CD4-positive, alpha-beta T cell treated with Interleukin-15 for 1 hour (primary cell): ENCODE measurements around the gene DYRK1A.

Experiments
- DNase-seq: peaks from one replicate; pipeline ENCODE4 v3.0.0-alpha.2; 2020

The DYRK1A gene

DNA sequence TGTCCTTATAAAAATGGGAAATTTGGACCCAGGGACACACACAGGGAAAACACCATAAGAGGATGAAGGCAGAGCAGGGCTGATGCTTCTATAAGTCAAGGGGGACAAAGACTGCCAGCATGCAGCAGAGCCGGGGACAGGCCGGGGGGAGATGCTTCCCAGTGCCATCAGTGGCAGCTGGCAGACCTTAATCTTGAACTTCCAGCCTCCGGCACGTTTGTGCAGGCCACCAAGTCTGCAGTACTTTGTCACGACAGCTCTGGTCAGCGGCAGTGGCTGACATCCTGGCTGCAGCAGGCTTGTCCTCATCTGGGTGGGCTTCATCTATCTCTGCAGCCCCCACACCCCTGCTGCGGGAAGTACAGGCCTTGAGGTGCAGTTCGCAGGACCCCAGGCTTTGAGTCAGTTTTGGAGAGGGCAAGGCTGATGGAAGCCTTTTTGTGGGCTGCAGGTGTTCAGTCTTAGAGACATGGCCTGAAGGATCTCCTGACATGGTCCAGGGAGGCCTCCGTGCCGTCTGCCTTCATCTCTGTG is 186.0 kb downstream of the DYRK1A start:
- DNase-seq = no peak

DNA sequence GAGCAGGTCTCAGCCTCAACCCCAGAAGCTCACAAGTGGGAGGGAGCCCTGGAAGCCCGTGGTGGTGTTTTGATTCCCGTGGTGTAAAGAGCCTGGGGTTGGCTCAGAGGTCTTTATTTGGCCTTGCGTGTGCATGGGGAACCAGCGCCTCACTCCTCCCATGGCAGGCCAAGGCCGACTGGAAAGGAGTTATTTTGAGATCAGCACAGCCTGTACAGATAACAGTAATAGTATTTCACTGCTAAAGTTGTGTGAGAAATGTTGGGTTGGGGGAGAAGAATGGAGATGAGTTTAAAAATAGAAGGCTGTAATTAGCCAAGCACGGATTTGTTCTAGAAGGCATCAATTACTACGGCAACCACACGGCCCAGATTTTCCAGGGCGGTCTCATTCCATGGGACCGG is 186.5 kb downstream of the DYRK1A start:
- no peak for DNase-seq

DNA sequence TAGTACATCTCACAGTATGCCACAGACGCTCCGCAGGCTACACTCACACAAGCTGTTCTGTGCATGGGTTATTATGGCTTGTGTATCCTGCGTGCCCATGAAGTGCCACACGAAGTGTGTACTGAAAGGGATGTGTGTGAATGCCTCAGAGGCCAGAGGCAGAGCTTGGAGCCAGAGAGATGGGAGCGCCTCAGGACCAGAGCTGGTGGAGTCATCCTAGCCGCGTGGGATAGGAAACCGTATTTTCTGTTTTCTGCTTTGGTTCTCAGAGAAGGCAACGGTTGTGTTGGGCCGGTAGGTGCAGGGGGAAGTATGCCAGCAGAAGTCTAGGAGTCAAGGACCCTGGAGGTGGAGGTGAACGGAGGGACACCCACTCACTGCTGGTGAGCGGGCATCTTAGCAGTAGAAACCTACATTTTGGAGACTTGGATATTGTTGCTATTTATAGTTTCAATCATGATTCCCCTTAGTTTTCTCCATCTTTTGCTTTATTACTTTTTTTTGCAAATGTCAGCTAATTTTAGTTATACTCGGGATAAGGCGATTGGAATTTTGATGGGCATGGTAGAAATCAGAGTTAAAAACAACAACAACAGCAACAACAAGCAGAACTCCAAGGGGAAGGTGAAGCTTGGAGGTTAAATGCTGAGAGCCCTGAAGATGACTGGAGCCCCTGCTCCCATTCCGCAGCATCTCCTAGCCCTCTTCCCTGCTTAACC is 188.2 kb downstream of the DYRK1A start:
- DNase-seq = no peak

DNA sequence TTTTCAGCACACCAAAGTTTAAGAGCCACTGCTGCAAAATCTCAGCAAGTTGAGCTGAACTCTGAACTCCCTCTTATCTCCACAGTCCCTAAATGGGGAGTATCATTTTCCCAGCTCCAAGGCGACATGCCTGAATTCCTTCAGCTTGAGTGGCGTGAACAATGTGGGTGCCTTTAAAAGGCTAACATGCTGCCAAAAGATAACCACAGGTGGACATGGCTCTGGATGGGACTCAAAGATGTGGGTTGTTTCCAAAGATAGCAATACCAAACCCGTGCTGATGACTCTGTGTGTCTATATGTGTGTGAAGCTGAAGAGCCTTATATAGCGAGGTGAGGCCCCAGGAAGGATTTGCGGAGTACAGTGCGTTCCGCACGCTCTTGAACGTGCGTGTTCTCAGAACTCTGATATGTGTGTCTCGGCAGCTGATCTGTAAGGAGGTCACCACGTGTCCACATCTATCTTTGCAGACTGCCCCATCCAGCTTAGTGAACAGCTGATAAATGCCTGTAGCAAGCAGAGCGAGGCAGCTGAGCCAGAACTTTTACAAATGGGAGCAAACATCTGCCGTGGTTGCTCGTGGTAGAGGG is 189.2 kb downstream of the DYRK1A start:
- DNase-seq = no peak

DNA sequence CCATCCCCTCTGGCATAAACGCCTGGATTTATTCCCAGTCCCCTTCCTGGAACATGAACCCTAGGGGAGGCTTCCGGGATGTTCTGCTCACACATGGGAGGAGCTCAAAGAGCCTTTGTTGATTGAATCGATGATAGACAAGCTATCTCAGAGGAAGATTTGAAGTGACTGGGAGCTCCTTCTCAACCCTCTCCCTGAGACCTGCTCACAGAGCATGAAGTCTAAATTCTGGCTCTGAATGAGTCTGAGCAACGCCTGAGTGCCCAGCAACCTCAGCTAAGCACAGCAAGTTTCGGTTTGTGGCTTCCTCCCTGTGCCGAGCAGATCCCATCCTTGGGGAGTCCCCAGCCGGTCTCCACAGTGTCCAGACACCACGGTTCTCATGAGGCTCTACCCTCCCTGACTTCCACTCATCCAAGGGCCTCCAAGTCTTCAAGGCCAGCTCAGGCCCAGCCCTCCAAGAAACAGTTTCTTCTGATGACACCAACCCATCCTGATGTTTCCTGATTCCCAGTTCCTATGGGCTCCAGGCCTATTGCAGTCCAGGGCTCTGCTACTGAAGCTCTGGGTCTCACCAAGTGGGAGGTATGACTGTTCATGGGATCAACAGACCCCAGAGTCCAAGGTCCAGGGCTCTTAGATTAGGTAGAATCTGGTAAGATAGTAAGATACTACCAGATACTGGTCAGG is 190.8 kb downstream of the DYRK1A start:
- DNase-seq = no peak

DNA sequence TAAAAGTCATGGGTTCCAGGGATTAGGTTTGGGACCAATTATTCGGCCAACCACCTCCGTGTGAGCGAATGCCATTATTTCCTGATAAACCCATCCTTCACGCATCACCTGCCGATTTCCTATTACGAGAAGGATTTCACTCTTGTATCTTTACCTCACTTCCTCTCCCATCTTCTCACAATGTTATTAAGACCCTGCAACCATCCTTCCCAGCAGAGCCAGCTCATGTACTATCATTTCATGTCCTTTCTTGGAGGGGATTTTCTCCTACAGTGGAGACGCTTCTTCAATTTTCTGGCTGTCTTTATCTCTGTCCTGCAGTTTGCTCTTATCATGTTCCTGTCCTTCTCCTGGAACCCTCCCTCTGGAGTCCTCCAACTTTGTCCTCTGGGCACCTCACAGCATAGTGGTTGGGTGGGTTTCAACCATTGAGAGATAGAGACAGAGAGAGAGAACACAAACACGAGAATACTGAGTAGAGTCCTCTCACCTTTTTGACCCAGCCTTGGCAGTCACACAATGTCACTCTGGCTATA is 192.2 kb downstream of the DYRK1A start:
- no peak for DNase-seq

DNA sequence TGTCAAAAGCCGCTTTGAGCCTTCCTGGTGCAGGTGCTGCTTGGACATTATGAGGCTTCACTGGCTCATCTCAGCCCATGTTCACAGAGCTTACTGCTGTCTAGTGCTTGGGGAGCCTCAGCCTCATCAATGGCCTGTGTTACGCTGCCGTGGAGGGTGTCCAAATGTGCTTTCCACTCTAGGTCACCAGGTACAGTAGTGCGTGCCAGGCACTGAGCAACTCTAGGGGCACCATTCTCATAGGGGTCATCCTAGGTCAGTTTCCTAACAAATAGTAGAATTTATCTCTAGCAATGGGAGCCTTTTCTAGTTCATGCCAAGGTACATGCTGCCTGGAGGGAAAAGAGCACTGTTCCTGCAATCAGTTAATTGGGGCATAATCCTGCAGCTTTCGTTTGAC is 193.8 kb downstream of the DYRK1A start:
- DNase-seq = no peak

DNA sequence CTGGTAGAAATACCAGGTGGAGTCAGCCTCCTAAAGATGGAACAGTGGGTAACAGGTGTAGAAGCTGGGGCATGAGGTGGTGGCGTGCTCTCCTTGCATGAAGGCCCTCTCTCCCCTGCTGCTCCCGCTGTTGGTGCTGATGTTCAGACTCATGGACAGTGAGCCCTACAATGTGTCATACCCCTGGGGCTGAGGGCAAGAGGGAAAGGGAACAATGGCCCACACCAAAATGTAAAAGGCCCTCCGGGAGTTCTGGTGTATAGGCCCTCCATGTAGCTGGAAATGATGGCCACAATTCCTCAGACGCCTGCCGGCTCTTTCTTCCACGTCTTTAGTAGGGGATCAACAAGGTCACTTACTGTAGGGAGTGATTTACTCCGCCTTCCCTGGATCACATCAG is 194.9 kb downstream of the DYRK1A start:
- no peak for DNase-seq

DNA sequence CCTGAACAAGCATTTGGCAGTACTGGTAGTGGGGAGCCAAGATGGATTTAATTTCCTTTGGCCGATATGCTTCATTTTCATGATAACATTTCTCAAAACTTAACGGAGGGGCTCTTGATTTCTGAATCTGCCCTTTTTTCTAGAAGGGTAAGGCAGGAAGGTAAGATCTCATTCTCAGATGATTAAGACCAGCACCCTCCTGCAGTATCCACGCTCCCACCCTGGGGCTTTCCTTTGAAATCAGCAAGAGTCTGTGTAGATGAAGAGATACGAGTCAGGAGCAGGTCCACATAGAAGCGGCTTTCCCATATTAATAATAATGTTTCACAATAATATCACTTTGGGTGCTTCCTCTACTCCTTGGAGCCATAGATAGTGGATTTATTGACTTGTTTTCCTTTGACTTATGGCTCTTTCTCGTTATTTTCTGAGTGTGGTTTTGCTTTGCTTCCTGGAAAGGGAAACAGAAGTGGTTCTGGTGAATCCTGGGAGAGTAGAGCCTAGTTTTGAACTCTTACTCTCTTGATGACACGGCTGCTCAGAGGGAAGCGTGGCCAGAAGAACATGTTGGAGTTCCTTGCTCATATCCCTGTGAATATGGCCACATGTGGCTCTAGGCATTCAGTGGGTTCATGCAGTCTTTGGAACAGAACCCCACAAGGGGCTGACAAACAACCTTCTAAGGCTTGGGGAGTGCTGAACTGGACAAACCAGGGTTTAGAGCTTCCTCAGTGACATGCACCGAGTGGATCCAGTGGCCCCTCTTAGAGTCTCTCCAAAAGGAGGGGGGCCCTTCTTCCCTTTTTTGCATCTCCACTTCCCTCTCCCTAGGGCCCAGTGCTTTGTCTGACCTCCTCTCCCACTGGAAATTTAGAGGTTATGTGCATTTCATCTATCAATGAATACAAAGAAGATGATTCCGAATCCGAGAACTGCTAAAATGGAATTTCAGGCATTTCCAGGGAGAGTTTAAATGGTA is 195.7 kb downstream of the DYRK1A start:
- DNase-seq = no peak

DNA sequence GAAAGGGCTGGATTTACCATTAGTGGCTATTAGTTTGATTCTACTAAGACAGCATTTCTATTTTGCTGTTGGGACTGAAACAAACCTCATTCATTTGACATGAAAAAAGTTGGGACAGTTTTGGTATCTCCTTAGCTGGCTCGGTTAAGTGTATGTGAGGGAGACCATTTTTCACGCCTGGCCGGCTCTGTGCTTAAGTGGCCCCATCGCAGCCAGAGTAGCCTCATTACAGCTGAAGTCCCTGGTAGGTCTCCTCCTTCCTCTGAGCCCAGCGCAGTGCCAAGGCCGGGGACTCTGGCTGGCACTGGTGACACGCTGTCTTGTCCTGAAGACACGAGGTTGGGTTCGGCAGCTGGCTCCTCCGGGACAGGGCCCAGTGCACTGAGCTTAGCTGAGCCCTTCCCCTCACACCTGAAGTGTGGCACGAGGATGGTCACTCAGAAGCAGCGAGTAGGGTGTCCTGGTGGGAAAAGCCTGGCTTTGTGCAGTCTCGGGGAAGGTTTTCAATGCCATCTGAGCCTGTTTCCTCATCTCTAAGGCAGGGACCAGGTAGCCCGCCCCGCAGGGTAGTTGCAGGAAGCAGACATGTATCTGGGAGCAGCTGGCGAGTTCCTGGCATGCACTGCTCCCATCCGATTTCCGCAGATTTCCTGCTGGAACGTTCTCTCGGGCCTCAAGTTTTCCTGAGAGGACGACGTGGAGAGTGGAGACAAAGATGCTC is 196.5 kb downstream of the DYRK1A start:
- DNase-seq = no peak

DNA sequence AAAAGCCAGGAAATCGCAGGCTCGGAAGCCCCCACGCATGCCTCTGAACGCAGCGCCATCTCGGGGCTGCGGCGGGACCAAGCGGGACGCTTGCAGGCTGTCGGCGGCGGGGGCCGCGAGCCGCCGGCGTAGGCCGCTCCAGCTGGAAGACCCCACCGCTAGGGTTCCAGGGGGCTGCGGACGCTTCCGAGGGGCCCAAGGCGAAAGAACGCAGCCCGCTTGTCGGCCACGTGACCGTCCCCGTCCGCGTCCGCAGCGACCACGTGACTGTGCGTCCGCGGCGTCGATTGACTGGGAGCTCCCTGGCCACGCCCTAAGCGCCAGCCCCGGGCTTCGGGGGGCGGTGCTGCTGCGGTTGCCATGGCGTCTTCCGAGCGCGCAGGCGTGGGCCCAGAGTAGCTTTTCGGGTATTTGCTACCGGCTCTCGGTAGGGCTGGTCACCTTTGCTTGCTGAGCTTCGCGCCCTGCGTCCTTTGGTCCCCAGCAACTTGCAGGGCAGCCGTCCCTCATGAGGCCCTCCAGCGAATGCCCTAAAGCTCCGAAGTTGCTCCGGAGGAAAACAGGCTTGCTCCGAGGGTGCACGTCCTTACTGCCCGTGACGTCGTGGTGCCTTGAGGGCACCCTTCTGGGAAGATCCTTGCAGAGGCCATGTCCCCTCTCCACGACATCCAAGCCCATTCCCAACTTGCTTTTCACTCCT is 197.2 kb downstream of the DYRK1A start:
- peak; percentile 93 for DNase-seq

DNA sequence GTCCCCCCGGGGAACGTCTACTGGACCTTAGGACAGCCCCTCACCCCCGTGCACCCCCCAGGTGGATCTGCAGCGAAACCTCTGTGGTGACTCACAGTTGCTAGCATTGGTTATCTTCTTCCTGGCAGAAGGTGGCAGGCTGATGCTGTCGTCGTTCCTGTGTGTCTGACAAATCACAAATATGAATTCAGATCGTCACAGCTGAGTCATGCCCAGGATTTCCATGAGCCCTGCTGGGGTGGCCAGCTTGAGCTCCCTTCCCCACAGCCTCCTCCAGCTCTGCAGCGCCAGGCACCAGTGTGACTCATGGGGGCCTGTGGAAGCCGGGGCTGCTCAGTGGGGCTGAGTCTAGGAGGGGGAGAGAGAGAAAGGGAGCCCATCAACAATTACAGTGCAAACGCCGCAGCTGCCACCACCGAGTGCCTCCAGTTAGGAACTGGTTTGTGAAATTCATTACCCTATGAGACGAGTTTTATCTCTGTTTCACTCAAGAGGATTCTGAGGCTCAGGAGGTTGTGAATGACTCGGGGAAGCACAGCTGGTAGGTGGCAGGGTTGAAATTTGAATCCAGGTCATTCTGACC is 197.9 kb downstream of the DYRK1A start:
- DNase-seq = peak; percentile 91

DNA sequence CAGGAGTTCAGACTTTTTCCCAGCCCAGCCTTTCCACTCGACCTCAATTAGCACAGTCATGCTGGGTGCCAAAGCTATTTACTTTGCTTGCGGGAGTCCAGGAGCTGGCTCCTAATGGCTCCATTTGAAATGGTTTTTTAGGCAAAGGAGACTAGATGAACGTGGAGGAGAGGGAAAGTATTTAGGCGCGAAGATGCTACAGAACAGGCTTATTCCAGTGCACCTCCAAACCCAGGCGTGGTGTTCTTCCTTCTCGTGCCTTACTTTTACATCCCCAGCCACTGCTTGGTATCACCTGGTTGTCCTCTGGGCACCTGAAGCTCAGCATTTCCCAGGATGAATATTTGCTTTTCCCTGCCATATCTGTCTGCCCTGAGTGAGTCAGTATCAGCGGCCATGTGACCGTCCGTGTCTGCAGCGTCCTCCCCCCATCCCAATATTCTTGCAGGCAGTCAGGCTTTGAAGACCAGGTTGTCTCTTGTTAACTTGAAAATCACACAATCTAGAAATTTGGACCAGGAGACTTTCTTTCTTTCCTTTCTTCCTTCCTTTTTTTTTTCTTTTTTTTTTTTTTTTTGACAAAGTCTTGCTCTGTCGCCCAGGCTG is 198.5 kb downstream of the DYRK1A start:
- no peak for DNase-seq

DNA sequence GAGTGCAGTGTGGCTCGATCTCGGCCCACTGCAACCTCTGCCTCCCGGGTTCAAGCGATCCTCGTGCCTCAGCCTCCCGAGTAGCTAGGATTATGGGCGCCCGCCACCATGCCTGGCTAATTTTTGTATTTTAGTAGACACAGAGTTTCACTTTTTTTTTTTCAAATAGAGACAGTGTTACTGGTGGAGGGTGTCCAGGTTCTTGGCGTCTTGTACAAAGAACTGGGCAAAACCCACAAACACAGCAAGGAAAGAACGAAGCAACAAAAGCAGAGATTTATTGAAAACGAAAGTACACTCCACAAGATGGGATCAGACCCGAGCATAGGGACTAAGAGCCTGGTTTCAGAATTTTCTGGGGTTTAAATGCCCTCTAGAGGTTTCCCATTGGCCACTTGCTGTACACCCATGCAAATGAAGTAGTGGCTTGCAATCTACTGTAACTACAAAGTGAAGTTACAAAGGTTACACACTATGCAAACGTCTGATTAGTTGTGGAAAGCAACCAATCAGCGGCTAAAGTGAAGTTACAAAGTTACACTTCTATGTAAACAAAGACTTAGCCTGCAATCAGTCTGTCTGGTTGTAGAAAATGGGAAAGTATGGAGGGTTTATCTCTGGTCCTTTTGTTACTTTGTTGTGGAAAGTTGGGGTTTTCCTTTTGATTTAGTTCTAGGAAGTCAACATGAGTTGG is 199.1 kb downstream of the DYRK1A start:
- no peak for DNase-seq

DNA sequence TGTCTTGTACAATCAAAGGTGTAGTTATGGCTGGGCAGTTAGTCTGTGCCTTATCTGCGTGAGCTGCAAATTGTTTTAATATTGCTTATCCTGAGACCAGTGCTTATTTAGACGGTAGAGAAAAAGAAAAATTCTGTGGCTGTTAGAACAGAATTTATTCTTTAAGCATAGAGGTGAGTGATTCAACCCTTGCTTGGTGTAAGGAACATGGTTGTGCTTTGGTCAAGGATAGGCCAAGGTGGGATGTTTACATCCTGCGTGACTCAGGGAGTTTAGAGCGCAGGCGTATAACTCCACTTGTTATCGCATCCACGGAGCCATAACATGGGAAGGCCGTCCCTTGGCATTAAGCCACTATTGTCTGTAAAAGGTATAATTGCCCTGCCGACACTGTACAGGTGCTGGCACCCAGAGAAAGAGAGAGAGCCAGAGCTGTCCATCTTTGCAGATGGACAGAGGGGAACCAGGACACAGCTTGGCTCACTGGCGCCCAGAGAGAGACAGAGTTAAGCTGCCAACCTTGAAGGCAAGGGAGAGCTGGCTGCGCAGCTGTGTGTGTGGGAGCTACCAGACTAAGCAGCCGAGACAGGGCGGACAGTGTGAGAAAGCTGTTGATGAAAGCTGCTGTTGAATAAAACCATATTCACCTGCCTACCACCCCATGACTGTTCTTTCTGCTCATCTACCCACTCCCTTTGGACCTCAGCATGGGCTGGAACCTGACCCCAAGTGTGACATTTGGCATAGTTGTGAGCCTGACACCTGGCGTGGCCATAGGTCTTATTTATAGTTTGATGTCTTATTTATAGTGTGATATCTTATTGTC is 200.4 kb downstream of the DYRK1A start:
- DNase-seq = no peak

DNA sequence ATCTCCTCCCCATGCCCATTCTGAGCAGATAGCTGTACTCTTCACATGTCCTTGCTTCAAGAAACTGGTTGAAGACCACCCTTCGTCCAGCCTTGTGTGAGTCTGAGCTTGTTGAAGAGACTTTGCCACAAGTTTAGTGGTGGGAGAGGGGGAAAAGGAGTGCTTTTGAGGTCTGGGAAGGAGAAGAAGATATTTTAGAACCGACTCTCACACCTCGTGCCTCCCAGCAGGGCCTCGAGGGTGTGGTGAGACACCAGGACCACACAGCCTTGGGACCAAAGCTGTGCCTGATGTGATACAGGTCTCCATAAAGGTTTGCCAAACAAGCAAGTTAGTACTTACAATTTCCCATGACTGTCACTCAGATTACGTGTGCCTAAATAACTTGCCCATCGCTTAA is 201.8 kb downstream of the DYRK1A start:
- DNase-seq = no peak

DNA sequence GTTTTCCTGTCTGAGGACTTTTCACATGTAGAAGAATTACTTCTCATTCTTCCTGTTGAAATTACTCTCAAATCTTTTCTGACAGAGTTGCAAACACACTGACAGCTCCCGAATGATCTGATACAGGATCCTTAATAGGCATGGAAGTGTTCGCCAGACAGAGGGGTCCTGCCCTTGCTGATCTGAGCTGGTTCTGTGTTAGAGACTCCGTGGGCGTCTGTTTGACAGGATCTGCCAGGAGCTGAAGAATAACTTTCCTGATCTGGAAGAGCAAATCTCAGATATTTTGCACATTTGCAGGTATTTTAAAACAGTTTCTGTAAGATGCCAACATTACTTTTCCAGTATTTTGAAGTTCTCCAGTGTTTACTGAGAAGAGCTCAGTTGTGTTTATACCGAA is 202.3 kb downstream of the DYRK1A start:
- no peak for DNase-seq

DNA sequence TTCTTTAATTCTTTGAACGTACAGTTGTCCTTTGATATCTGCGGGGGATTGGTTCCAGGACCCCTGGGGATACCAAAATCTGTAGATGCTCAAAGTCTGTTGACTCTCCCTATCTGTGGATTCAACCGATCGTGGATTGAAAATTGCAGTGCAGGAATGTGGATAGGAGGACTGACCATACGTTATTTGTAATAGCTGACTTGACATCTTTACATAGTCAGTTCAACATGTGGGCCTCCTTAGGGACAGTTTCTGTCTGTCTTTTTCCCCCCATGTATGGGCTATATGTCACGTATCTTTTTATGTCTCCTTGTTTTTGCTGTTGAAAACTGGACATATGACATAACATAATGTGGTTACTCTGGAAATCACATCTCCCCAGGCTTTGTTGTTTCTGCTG is 204.9 kb downstream of the DYRK1A start:
- DNase-seq = no peak

DNA sequence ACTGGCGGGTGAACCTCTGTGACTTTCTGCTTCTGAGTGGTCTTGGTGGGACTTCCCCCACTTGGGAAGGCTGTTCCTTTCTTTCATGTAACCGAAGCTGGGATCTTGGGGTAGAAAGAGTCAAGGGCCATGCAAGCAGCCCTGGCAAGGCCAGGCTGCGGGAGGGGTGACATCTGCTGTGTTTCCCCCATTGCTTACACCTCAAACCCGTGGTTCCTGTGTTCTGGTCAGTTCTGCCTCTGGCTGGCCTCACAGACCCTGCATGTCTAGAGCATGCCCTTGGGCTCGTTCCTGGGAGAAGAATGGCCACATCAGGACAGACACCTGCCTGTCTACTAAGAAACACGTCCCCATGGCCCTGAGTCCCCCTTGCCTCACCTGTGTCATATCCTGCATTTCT is 207.7 kb downstream of the DYRK1A start:
- DNase-seq = no peak
